ENCODE data around the gene DOCK8.

The DOCK8 gene

GRCh38 chr9:365436-365835, 150.8 kb downstream of the DOCK8 start:
- no peak overlapping the region for H3K9ac ChIP-seq
- no peaks in the 10 kb centered on the region for H3K27me3 ChIP-seq (ENCODE audit: insufficient read depth, low read depth)
- H2AFZ ChIP-seq (ENCODE audit: low read depth): no peak overlapping the region
- H3K4me1 ChIP-seq (ENCODE audit: low read depth, poor library complexity, severe bottlenecking): no peaks in the 10 kb centered on the region
- H4K20me1 ChIP-seq (ENCODE audit: insufficient read depth): no peaks in the 10 kb centered on the region
- no peak overlapping the region for H3K4me2 ChIP-seq
- H3K27ac ChIP-seq: no peak overlapping the region
- no peak for TF ChIP-seq CTCF (conservative IDR thresholded peaks at IDR 0.05; ENCODE audit: low read depth, low read length)
- no peaks in the 10 kb centered on the region for H3K36me3 ChIP-seq (ENCODE audit: insufficient read depth)
- H3K4me3 ChIP-seq (IDR thresholded peaks at IDR 0.05; ENCODE audit: insufficient read depth, low read depth, low read length): no peak overlapping the region
- H3K79me2 ChIP-seq (ENCODE audit: insufficient read depth, low read depth): no peaks in the 10 kb centered on the region

GRCh38 chr9:366620-367019, 152.0 kb downstream of the DOCK8 start:
- H2AFZ ChIP-seq (ENCODE audit: low read depth): no peak overlapping the region
- no peak for TF ChIP-seq CTCF (conservative IDR thresholded peaks at IDR 0.05; ENCODE audit: low read depth, low read length)
- no peak overlapping the region for H3K4me2 ChIP-seq
- H3K79me2 ChIP-seq (ENCODE audit: insufficient read depth, low read depth): no peaks in the 10 kb centered on the region
- H3K27me3 ChIP-seq (ENCODE audit: insufficient read depth, low read depth): no peaks in the 10 kb centered on the region
- no peak overlapping the region for H3K4me3 ChIP-seq (IDR thresholded peaks at IDR 0.05; ENCODE audit: insufficient read depth, low read depth, low read length)
- H3K4me1 ChIP-seq (ENCODE audit: low read depth, poor library complexity, severe bottlenecking): no peaks in the 10 kb centered on the region
- no peak overlapping the region for H3K27ac ChIP-seq
- no peak overlapping the region for H3K9ac ChIP-seq
- no peaks in the 10 kb centered on the region for H3K36me3 ChIP-seq (ENCODE audit: insufficient read depth)
- no peaks in the 10 kb centered on the region for H4K20me1 ChIP-seq (ENCODE audit: insufficient read depth)

GRCh38 chr9:370086-370485, 155.4 kb downstream of the DOCK8 start:
- Histone ChIP-seq H3K27ac (no peak overlapping the region), H3K4me3 (IDR thresholded peaks at IDR 0.05; ENCODE audit: insufficient read depth, low read depth, low read length) (no peak overlapping the region), H3K36me3 (ENCODE audit: insufficient read depth) (no peaks in the 10 kb centered on the region), H3K9ac (no peak overlapping the region), H4K20me1 (ENCODE audit: insufficient read depth) (no peaks in the 10 kb centered on the region), H3K79me2 (ENCODE audit: insufficient read depth, low read depth) (no peaks in the 10 kb centered on the region), H3K27me3 (ENCODE audit: insufficient read depth, low read depth) (no peaks in the 10 kb centered on the region), H2AFZ (ENCODE audit: low read depth) (no peak overlapping the region), H3K4me1 (ENCODE audit: low read depth, poor library complexity, severe bottlenecking) (no peaks in the 10 kb centered on the region), H3K4me2 (no peak overlapping the region)
- no peak for TF ChIP-seq CTCF (conservative IDR thresholded peaks at IDR 0.05; ENCODE audit: low read depth, low read length)

GRCh38 chr9:371349-371748, 156.7 kb downstream of the DOCK8 start:
- no peaks in the 10 kb centered on the region for H3K27me3 ChIP-seq (ENCODE audit: insufficient read depth, low read depth)
- H3K4me2 ChIP-seq: no peak overlapping the region
- no peaks in the 10 kb centered on the region for H4K20me1 ChIP-seq (ENCODE audit: insufficient read depth)
- no peak overlapping the region for H3K9ac ChIP-seq
- no peak overlapping the region for H2AFZ ChIP-seq (ENCODE audit: low read depth)
- H3K79me2 ChIP-seq (ENCODE audit: insufficient read depth, low read depth): no peaks in the 10 kb centered on the region
- no peak for TF ChIP-seq CTCF (conservative IDR thresholded peaks at IDR 0.05; ENCODE audit: low read depth, low read length)
- H3K4me1 ChIP-seq (ENCODE audit: low read depth, poor library complexity, severe bottlenecking): no peaks in the 10 kb centered on the region
- no peak overlapping the region for H3K4me3 ChIP-seq (IDR thresholded peaks at IDR 0.05; ENCODE audit: insufficient read depth, low read depth, low read length)
- H3K36me3 ChIP-seq (ENCODE audit: insufficient read depth): no peaks in the 10 kb centered on the region
- no peak overlapping the region for H3K27ac ChIP-seq

GRCh38 chr9:372128-372527, 157.5 kb downstream of the DOCK8 start:
- no peak overlapping the region for H2AFZ ChIP-seq (ENCODE audit: low read depth)
- H3K4me1 ChIP-seq (ENCODE audit: low read depth, poor library complexity, severe bottlenecking): no peaks in the 10 kb centered on the region
- H3K27ac ChIP-seq: no peak overlapping the region
- no peak for TF ChIP-seq CTCF (conservative IDR thresholded peaks at IDR 0.05; ENCODE audit: low read depth, low read length)
- H3K79me2 ChIP-seq (ENCODE audit: insufficient read depth, low read depth): no peaks in the 10 kb centered on the region
- no peaks in the 10 kb centered on the region for H3K36me3 ChIP-seq (ENCODE audit: insufficient read depth)
- no peak overlapping the region for H3K9ac ChIP-seq
- no peaks in the 10 kb centered on the region for H4K20me1 ChIP-seq (ENCODE audit: insufficient read depth)
- H3K27me3 ChIP-seq (ENCODE audit: insufficient read depth, low read depth): no peaks in the 10 kb centered on the region
- H3K4me3 ChIP-seq (IDR thresholded peaks at IDR 0.05; ENCODE audit: insufficient read depth, low read depth, low read length): no peak overlapping the region
- H3K4me2 ChIP-seq: no peak overlapping the region
